Breast epithelium (tissue), 4 donors: ENCODE data around the gene FHL1. TPM values are rescaled to one million over a fixed set of nuclear protein-coding genes. Genes with fewer than 3 reads are reported as not detected.

Source experiments
- DNase-seq, 2 donors: peaks; one replicate each; pipeline ENCODE4 v3.0.0-alpha.2; 2019; ENCODE audit warnings: low spot score in 2 of 2
- H3K27ac ChIP-seq, 2 donors: fragments of 200-600 bp; sonication (generic) in 1 of 2; one replicate each; pipeline ENCODE4 v1.5.1; 2016 to 2019; ENCODE audit warnings: mild to moderate bottlenecking in 1 of 2
- H3K27me3 ChIP-seq, 2 donors: fragments of 200-600 bp; sonication (generic) in 1 of 2; one replicate each; pipeline versions ENCODE4 v1.5.1 to v1.6.0; 2017 to 2019; ENCODE audit warnings: control low read depth in 1 of 2, mild to moderate bottlenecking in 1 of 2
- H3K36me3 ChIP-seq: fragments of 200-600 bp; one replicate; pipeline ENCODE4 v1.5.1; 2019
- H3K4me1 ChIP-seq, 2 donors: fragments of 200-600 bp; sonication (generic); one replicate each; pipeline ENCODE4 v1.5.1; 2016 to 2019; ENCODE audit warnings: control low read depth in 1 of 2
- H3K4me3 ChIP-seq, 3 donors: fragments of 200-600 bp; sonication (generic); 1 replicate in 2 of 3; 2 replicates in 1 of 3; pipeline ENCODE4 v1.5.1; 2016 to 2019; ENCODE audit warnings: mild to moderate bottlenecking in 3 of 3, moderate library complexity in 2 of 3
- H3K9me3 ChIP-seq, 2 donors: fragments of 200-600 bp; sonication (generic) in 1 of 2; one replicate each; pipeline ENCODE4 v1.5.1; 2016 to 2019; ENCODE audit warnings: control low read depth in 1 of 2
- CTCF ChIP-seq, 3 donors: fragments of 450-650 bp; IDR thresholded peaks; one replicate each; pipeline ENCODE4 v1.5.1; 2016 to 2017; ENCODE audit warnings: antibody characterized with exemption in 3 of 3, mild to moderate bottlenecking in 3 of 3, moderate library complexity in 3 of 3
- POLR2A ChIP-seq: fragments of 450-650 bp; IDR thresholded peaks from one replicate; pipeline ENCODE4 v1.6.1; 2016; ENCODE audit warnings: antibody characterized with exemption, mild to moderate bottlenecking, moderate library complexity
- POLR2AphosphoS5 ChIP-seq, 3 donors: sonication (generic); formaldehyde crosslinking; IDR thresholded peaks; one replicate each; pipeline ENCODE4 v1.6.1; 2017; ENCODE audit warnings: antibody characterized with exemption in 3 of 3
- intact Hi-C: fragments of 100-400 bp; cut with DNase I; formaldehyde crosslinking; loops from one replicate; pipeline ENCODE4 v1.15.1; 2023; ENCODE audit warnings: low total_unique reads
- total RNA-seq, 3 donors: library from RNA; depleted of rRNA; stranded (reverse); fragments of >200 nt; gene quantifications; one replicate each; pipeline ENCODE4 v1.1.0, GENCODE V29; 2016

Gene FHL1
- total RNA-seq, 3 donors from 2014 or later, result 299 to 1,250 (median 654) TPM

GRCh38 chrX:136196691-136197155 is 49.4 kb downstream of the FHL1 start:
- TF ChIP-seq POLR2A (no peak), POLR2AphosphoS5 (IDR thresholded peaks at IDR 0.05) (no peak), CTCF (IDR thresholded peaks at IDR 0.05) (no peak)
- no peak overlapping the region for H3K4me3 ChIP-seq
- H3K36me3 ChIP-seq, result no peaks in the 10 kb centered on the region
- H3K4me1 ChIP-seq, result no peaks in the 10 kb centered on the region
- intact Hi-C loops, result no loop called here
- no peaks in the 10 kb centered on the region for H3K9me3 ChIP-seq
- DNase-seq, result no peak
- H3K27ac ChIP-seq, result no peak overlapping the region
- H3K27me3 ChIP-seq, result peaks cover 0 to 42% of the 10 kb centered on the region in 2 donors

GRCh38 chrX:136198010-136198409 is 50.7 kb downstream of the FHL1 start:
- peaks cover 0 to 34% of the 10 kb centered on the region in 2 donors for H3K27me3 ChIP-seq
- no peaks in the 10 kb centered on the region for H3K9me3 ChIP-seq
- TF ChIP-seq CTCF (IDR thresholded peaks at IDR 0.05) (no peak), POLR2AphosphoS5 (IDR thresholded peaks at IDR 0.05) (no peak)
- no peak for DNase-seq
- H3K4me1 ChIP-seq, result no peaks in the 10 kb centered on the region
- no peaks in the 10 kb centered on the region for H3K36me3 ChIP-seq
- no peak overlapping the region for H3K27ac ChIP-seq
- intact Hi-C loops, result no loop called here
- no peak overlapping the region for H3K4me3 ChIP-seq

- H3K4me3 ChIP-seq, result no peak overlapping the region
- TF ChIP-seq POLR2A (no peak), POLR2AphosphoS5 (IDR thresholded peaks at IDR 0.05) (no peak), CTCF (IDR thresholded peaks at IDR 0.05) (no peak)
- DNase-seq, result no peak
- intact Hi-C loops, result no loop called here
- no peak overlapping the region for H3K27ac ChIP-seq
- H3K27me3 ChIP-seq, result peaks cover 0 to 34% of the 10 kb centered on the region in 2 donors
- no peaks in the 10 kb centered on the region for H3K4me1 ChIP-seq
- no peaks in the 10 kb centered on the region for H3K36me3 ChIP-seq
- no peaks in the 10 kb centered on the region for H3K9me3 ChIP-seq
Measured at GRCh38 chrX:136198678-136199243, 51.4 kb downstream of the FHL1 start.

- H3K4me3 ChIP-seq, result no peak overlapping the region
- H3K4me1 ChIP-seq, result no peaks in the 10 kb centered on the region
- H3K9me3 ChIP-seq, result no peaks in the 10 kb centered on the region
- H3K27me3 ChIP-seq, result peaks cover 0 to 35% of the 10 kb centered on the region in 2 donors
- TF ChIP-seq CTCF (IDR thresholded peaks at IDR 0.05), result no peak
- TF ChIP-seq POLR2A, result no peak
- TF ChIP-seq POLR2AphosphoS5 (IDR thresholded peaks at IDR 0.05), result no peak
- no peaks in the 10 kb centered on the region for H3K36me3 ChIP-seq
- no peak overlapping the region for H3K27ac ChIP-seq
- intact Hi-C loops, result no loop called here
- no peak for DNase-seq
Measured at GRCh38 chrX:136199365-136199764, 52.0 kb downstream of the FHL1 start.

- Histone ChIP-seq H3K36me3 (no peaks in the 10 kb centered on the region), H3K9me3 (no peaks in the 10 kb centered on the region), H3K27me3 (peaks cover 0 to 35% of the 10 kb centered on the region in 2 donors), H3K4me1 (no peaks in the 10 kb centered on the region), H3K4me3 (no peak overlapping the region), H3K27ac (no peak overlapping the region)
- intact Hi-C loops, result no loop called here
- TF ChIP-seq CTCF (IDR thresholded peaks at IDR 0.05), result no peak
- no peak for TF ChIP-seq POLR2AphosphoS5 (IDR thresholded peaks at IDR 0.05)
- TF ChIP-seq POLR2A, result no peak
- no peak for DNase-seq
Measured at GRCh38 chrX:136200466-136200865, 53.1 kb downstream of the FHL1 start.
